Activated T-helper 2 cell treated with anti-CD3 and anti-CD28 coated beads, Interferon-gamma antibody, Interleukin-2, Interleukin-4, amounts not matched to agents 10 μg/mL and 5 μg/mL and 100 μg/mL, durations not matched to agents 14 hours and 24 hours and 36 hours (primary cell): ENCODE results near the gene KCNJ6. TPM values are rescaled to one million over a fixed set of nuclear protein-coding genes. Genes with fewer than 3 reads are reported as not detected.

ENCODE experiments used
- DNase-seq: peaks from one replicate; pipeline ENCODE4 v3.0.0; 2021; ENCODE audit warnings: low spot score
- H3K27ac Mint-ChIP-seq: one replicate; pipeline ENCODE4 v1.8.0; 2021; ENCODE audit warnings: mixed read lengths
- H3K27me3 Mint-ChIP-seq: one replicate; pipeline ENCODE4 v1.8.0; 2021; ENCODE audit warnings: low read depth, mixed read lengths
- H3K36me3 Mint-ChIP-seq: one replicate; pipeline ENCODE4 v1.8.0; 2021; ENCODE audit warnings: low read depth, mixed read lengths
- H3K4me1 Mint-ChIP-seq: one replicate; pipeline ENCODE4 v1.8.0; 2021; ENCODE audit warnings: low read depth, mixed read lengths
- H3K4me3 Mint-ChIP-seq: one replicate; pipeline ENCODE4 v1.8.0; 2021; ENCODE audit warnings: low read depth, mild to moderate bottlenecking, moderate library complexity, mixed read lengths
- H3K9me3 Mint-ChIP-seq: one replicate; pipeline ENCODE4 v1.8.0; 2021; ENCODE audit warnings: mixed read lengths
- intact Hi-C: fragments of 100-400 bp; cut with micrococcal nuclease; formaldehyde crosslinking; loops from one replicate; pipeline ENCODE4 v1.15.1; 2023
- total RNA-seq: library from RNA; stranded (reverse); gene quantifications from 2 replicates; pipeline ENCODE4 v1.2.3, GENCODE V29; 2022

KCNJ6 gene
- total RNA-seq, 1 donor from 2014 or later, result not detected

GRCh38 chr21:37796011-37796410 lies 120.2 kb downstream of the KCNJ6 start:
- intact Hi-C loops, result no loop called here
- DNase-seq, result no peak
- H3K4me1 Mint-ChIP-seq, result peaks cover 4% of the 10 kb centered on the region
- no peaks in the 10 kb centered on the region for H3K36me3 Mint-ChIP-seq
- H3K4me3 Mint-ChIP-seq, result no peak overlapping the region
- no peaks in the 10 kb centered on the region for H3K9me3 Mint-ChIP-seq
- peaks cover 3% of the 10 kb centered on the region for H3K27me3 Mint-ChIP-seq
- no peak overlapping the region for H3K27ac Mint-ChIP-seq

GRCh38 chr21:37793660-37794059 lies 122.6 kb downstream of the KCNJ6 start:
- Mint-ChIP-seq H3K9me3 (no peaks in the 10 kb centered on the region), H3K27ac (no peak overlapping the region), H3K4me3 (no peak overlapping the region), H3K36me3 (no peaks in the 10 kb centered on the region), H3K27me3 (no peaks in the 10 kb centered on the region), H3K4me1 (peaks cover 4% of the 10 kb centered on the region)
- no peak for DNase-seq
- intact Hi-C loops, result no loop called here

GRCh38 chr21:37792046-37792445 lies 124.2 kb downstream of the KCNJ6 start:
- intact Hi-C loops, result no loop called here
- no peak overlapping the region for H3K4me3 Mint-ChIP-seq

GRCh38 chr21:37790905-37791304 lies 125.4 kb downstream of the KCNJ6 start:
- H3K9me3 Mint-ChIP-seq, result no peaks in the 10 kb centered on the region
- H3K36me3 Mint-ChIP-seq, result no peaks in the 10 kb centered on the region
- no peak for DNase-seq
- H3K27ac Mint-ChIP-seq, result no peak overlapping the region
- H3K4me1 Mint-ChIP-seq, result peaks cover 4% of the 10 kb centered on the region
- intact Hi-C loops, result no loop called here
- H3K4me3 Mint-ChIP-seq, result no peak overlapping the region
- no peaks in the 10 kb centered on the region for H3K27me3 Mint-ChIP-seq

More at GRCh38 chr21:37792046-37792445, 124.2 kb downstream of the KCNJ6 start:
- no peak overlapping the region for H3K27ac Mint-ChIP-seq
- H3K36me3 Mint-ChIP-seq, result no peaks in the 10 kb centered on the region
- no peak for DNase-seq
- no peaks in the 10 kb centered on the region for H3K9me3 Mint-ChIP-seq
- H3K27me3 Mint-ChIP-seq, result no peaks in the 10 kb centered on the region
- peaks cover 4% of the 10 kb centered on the region for H3K4me1 Mint-ChIP-seq

- DNase-seq, result no peak
- peaks cover under 1% of the 10 kb centered on the region for H3K9me3 Mint-ChIP-seq
- H3K4me1 Mint-ChIP-seq, result peaks cover 2% of the 10 kb centered on the region
- H3K4me3 Mint-ChIP-seq, result no peak overlapping the region
- no peak overlapping the region for H3K27ac Mint-ChIP-seq
- H3K27me3 Mint-ChIP-seq, result no peaks in the 10 kb centered on the region
- intact Hi-C loops, result no loop called here
- no peaks in the 10 kb centered on the region for H3K36me3 Mint-ChIP-seq
These were observed 127.8 kb downstream of the KCNJ6 start for GRCh38 chr21:37788503-37788902.

GRCh38 chr21:37787456-37787855 lies 128.8 kb downstream of the KCNJ6 start:
- H3K4me3 Mint-ChIP-seq, result no peak overlapping the region
- no peak for DNase-seq
- H3K9me3 Mint-ChIP-seq, result peaks cover 4% of the 10 kb centered on the region
- intact Hi-C loops, result no loop called here
- no peaks in the 10 kb centered on the region for H3K4me1 Mint-ChIP-seq
- H3K27me3 Mint-ChIP-seq, result no peaks in the 10 kb centered on the region
- no peak overlapping the region for H3K27ac Mint-ChIP-seq
- H3K36me3 Mint-ChIP-seq, result no peaks in the 10 kb centered on the region

GRCh38 chr21:37784591-37785318 lies 131.5 kb downstream of the KCNJ6 start:
- Mint-ChIP-seq H3K36me3 (no peaks in the 10 kb centered on the region), H3K27me3 (no peaks in the 10 kb centered on the region)
- intact Hi-C loops, result no loop called here

GRCh38 chr21:37783016-37783415 lies 133.2 kb downstream of the KCNJ6 start:
- no peak overlapping the region for H3K4me3 Mint-ChIP-seq
- H3K27ac Mint-ChIP-seq, result no peak overlapping the region
- intact Hi-C loops, result no loop called here
- no peaks in the 10 kb centered on the region for H3K27me3 Mint-ChIP-seq
- DNase-seq, result no peak
- H3K4me1 Mint-ChIP-seq, result no peaks in the 10 kb centered on the region
- H3K36me3 Mint-ChIP-seq, result no peaks in the 10 kb centered on the region
- peaks cover 4% of the 10 kb centered on the region for H3K9me3 Mint-ChIP-seq

More at GRCh38 chr21:37784591-37785318, 131.5 kb downstream of the KCNJ6 start:
- Mint-ChIP-seq H3K9me3 (peaks cover 4% of the 10 kb centered on the region), H3K4me1 (no peaks in the 10 kb centered on the region), H3K4me3 (no peak overlapping the region), H3K27ac (no peak overlapping the region)
- DNase-seq, result no peak

GRCh38 chr21:37780991-37781983 lies 135.0 kb downstream of the KCNJ6 start:
- H3K9me3 Mint-ChIP-seq, result peaks cover 4% of the 10 kb centered on the region
- intact Hi-C loops, result no loop called here
- H3K4me1 Mint-ChIP-seq, result no peaks in the 10 kb centered on the region
- no peak for DNase-seq
- H3K4me3 Mint-ChIP-seq, result no peak overlapping the region
- no peak overlapping the region for H3K27ac Mint-ChIP-seq
- H3K36me3 Mint-ChIP-seq, result no peaks in the 10 kb centered on the region
- no peaks in the 10 kb centered on the region for H3K27me3 Mint-ChIP-seq

GRCh38 chr21:37771181-37771580 lies 145.1 kb downstream of the KCNJ6 start:
- Mint-ChIP-seq H3K9me3 (no peaks in the 10 kb centered on the region), H3K27me3 (no peaks in the 10 kb centered on the region), H3K4me3 (no peak overlapping the region), H3K4me1 (no peaks in the 10 kb centered on the region), H3K27ac (no peak overlapping the region), H3K36me3 (no peaks in the 10 kb centered on the region)
- intact Hi-C loops, result no loop called here
- DNase-seq, result no peak

GRCh38 chr21:37770461-37770860 lies 145.8 kb downstream of the KCNJ6 start:
- no peak overlapping the region for H3K4me3 Mint-ChIP-seq

GRCh38 chr21:37769656-37770055 lies 146.6 kb downstream of the KCNJ6 start:
- no peaks in the 10 kb centered on the region for H3K4me1 Mint-ChIP-seq
- no peaks in the 10 kb centered on the region for H3K27me3 Mint-ChIP-seq
- DNase-seq, result no peak
- no peaks in the 10 kb centered on the region for H3K9me3 Mint-ChIP-seq
- H3K36me3 Mint-ChIP-seq, result no peaks in the 10 kb centered on the region
- intact Hi-C loops, result no loop called here
- H3K27ac Mint-ChIP-seq, result no peak overlapping the region
- H3K4me3 Mint-ChIP-seq, result no peak overlapping the region

More at GRCh38 chr21:37770461-37770860, 145.8 kb downstream of the KCNJ6 start:
- Mint-ChIP-seq H3K27me3 (no peaks in the 10 kb centered on the region), H3K9me3 (no peaks in the 10 kb centered on the region), H3K4me1 (no peaks in the 10 kb centered on the region), H3K36me3 (no peaks in the 10 kb centered on the region), H3K27ac (no peak overlapping the region)
- intact Hi-C loops, result no loop called here
- no peak for DNase-seq

GRCh38 chr21:37767984-37768383 lies 148.3 kb downstream of the KCNJ6 start:
- no peak for DNase-seq
- no peak overlapping the region for H3K27ac Mint-ChIP-seq
- intact Hi-C loops, result no loop called here
- no peaks in the 10 kb centered on the region for H3K4me1 Mint-ChIP-seq
- no peak overlapping the region for H3K4me3 Mint-ChIP-seq
- H3K36me3 Mint-ChIP-seq, result no peaks in the 10 kb centered on the region
- H3K9me3 Mint-ChIP-seq, result no peaks in the 10 kb centered on the region
- H3K27me3 Mint-ChIP-seq, result no peaks in the 10 kb centered on the region
